Smooth muscle cell (in vitro differentiated cells): Measurements from ENCODE around the gene MT1X. TPM values are rescaled to one million over a fixed set of nuclear protein-coding genes. Genes with fewer than 3 reads are reported as not detected.

Experiments
- DNase-seq: peaks from one replicate; lab custom pipeline; 2025; ENCODE audit not compliant: unreplicated experiment; lab: John Stamatoyannopoulos, UW
- H2AFZ ChIP-seq: fragments of 200-600 bp; sonication (generic); 2 replicates; pipeline ENCODE4 v1.6.0; 2016; ENCODE audit warnings: antibody characterized with exemption, low read depth, mild to moderate bottlenecking
- H3F3A ChIP-seq: fragments of 200-600 bp; sonication (generic); 2 replicates; pipeline ENCODE4 v1.6.0; 2017; ENCODE audit warnings: antibody characterized with exemption, low read depth
- H3K27ac ChIP-seq: fragments of 200-600 bp; sonication (generic); 2 replicates; pipeline ENCODE4 v1.5.1; 2016; ENCODE audit warnings: low read depth, mild to moderate bottlenecking
- H3K27me3 ChIP-seq: fragments of 200-600 bp; sonication (generic); 2 replicates; pipeline ENCODE4 v1.6.1; 2016; ENCODE audit warnings: low read depth, mild to moderate bottlenecking
- H3K36me3 ChIP-seq: fragments of 200-600 bp; sonication (generic); 2 replicates; pipeline ENCODE4 v1.5.1; 2016; ENCODE audit warnings: low read depth
- H3K4me1 ChIP-seq: fragments of 200-600 bp; sonication (generic); 2 replicates; pipeline ENCODE4 v1.5.1; 2016; ENCODE audit warnings: low read depth
- H3K4me2 ChIP-seq: fragments of 200-600 bp; sonication (generic); 2 replicates; pipeline ENCODE4 v1.6.0; 2016; ENCODE audit warnings: mild to moderate bottlenecking
- H3K4me3 ChIP-seq: fragments of 200-600 bp; sonication (generic); 2 replicates; pipeline ENCODE4 v1.5.1; 2016; ENCODE audit warnings: mild to moderate bottlenecking
- H3K79me2 ChIP-seq: fragments of 200-600 bp; sonication (generic); 2 replicates; pipeline ENCODE4 v1.6.0; 2016; ENCODE audit warnings: low read depth, mild to moderate bottlenecking
- H3K9ac ChIP-seq: fragments of 200-600 bp; sonication (generic); 2 replicates; pipeline ENCODE4 v1.6.0; 2016; ENCODE audit warnings: low read depth
- H3K9me3 ChIP-seq: fragments of 200-600 bp; sonication (generic); replicated peaks from 2 replicates; pipeline ENCODE4 v1.5.1; 2016; ENCODE audit warnings: low read depth
- H4K20me1 ChIP-seq: fragments of 200-600 bp; sonication (generic); 2 replicates; pipeline ENCODE4 v1.6.0; 2016; ENCODE audit warnings: low read depth
- WGBS: methylation state at CpG from one replicate; pipeline ENCODE4 v1.1.7; 2016; ENCODE audit warnings: low lambda C conversion rate; 5-methylcytosine and 5-hydroxymethylcytosine counted together
- polyA plus RNA-seq: library from polyadenylated mRNA; unstranded; fragments of >200 nt; fragmentation: Nextera tagmentation; extraction: Ambion mirVana; gene quantifications from 2 replicates; pipeline ENCODE4 v1.2.1, GENCODE V29; 2016
- total RNA-seq: library from RNA; depleted of rRNA; stranded (reverse); fragments of >200 nt; gene quantifications from 2 replicates; pipeline ENCODE4 v1.2.3, GENCODE V29; 2014
- TF ChIP-seq, protein P1 (sequence below): fragments of 200-600 bp; sonication (generic); IDR thresholded peaks from 2 replicates; pipeline ENCODE4 v1.5.1; 2017; ENCODE audit warnings: borderline replicate concordance, mild to moderate bottlenecking, antibody characterized with exemption; ENCODE audit not compliant: insufficient read depth, poor library complexity, severe bottlenecking

The MT1X gene
- total and polyA plus RNA-seq, 2 experiments from 2014 or later: 0.76 to 11.7 TPM

- H2AFZ ChIP-seq: no peak within 1 kb of the TSS
Measured at GRCh38 chr16:56667581-56668571, 14.4 kb upstream of the MT1X start, which contains the start of gene MT1G. Gene MT1G (minus strand): TSS chr16:56668065. CDS start chr16:56667993, 72 bp downstream.

DNA sequence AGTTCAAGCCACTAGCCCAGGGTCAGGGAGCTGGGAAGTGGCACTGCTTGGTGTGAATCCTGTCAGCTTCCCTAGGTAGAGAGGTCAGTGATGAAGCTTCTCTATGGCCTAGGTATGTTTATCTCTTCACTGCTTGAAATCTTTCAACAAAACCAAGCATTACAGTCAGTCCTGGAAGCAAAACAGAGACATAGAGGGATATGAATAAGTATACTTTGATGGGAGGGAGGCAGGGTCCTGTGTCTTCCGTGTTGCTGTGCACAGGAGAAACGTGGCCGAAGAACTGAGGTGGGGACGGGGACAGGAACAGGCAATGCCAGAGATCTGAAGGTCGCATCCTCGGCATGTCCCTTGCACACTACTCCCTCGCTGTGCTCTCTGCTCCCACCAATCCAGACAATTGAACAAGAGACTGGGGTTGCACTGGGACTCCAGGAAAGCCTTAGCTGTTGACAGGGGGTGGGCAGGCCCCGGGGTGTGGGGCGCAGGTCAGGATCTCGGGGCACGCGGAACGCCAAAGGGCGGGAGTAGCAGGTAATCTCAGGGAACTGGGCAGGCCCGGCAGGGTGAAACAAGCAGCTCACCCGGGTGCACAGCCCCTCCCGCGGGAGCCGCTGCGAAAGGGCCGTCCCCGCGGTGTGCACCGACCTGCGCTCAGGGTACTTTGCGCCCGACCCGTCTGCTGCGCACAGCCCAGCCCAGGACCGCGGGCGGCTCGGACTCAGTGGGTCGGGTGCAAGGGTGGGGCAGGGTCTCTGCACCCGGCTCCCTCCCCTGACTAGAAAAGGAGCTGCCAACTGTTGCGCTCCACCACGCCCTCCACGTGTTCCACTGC, 13.0 kb upstream of the MT1X start, which contains the start of gene MT1H:
Gene MT1H, plus strand, starts transcription at position 810 of the 835 bp plus-strand sequence. CDS start 71 bp downstream, outside the sequence.
- H3K4me3 ChIP-seq: no peak within 1 kb of the TSS

More at GRCh38 chr16:56667581-56668571, 14.4 kb upstream of the MT1X start, which contains the start of gene MT1G:
- Histone ChIP-seq H3K4me1 (no peaks in the 10 kb centered on the region), H3F3A (no peaks in the 10 kb centered on the region), H3K27ac (no peak within 1 kb of the TSS), H3K4me3 (no peak within 1 kb of the TSS), H4K20me1 (no peaks in the 10 kb centered on the region), H3K9me3 (no peaks in the 10 kb centered on the region), H3K36me3 (no peaks in the 10 kb centered on the region), H3K79me2 (no peaks in the 10 kb centered on the region), H3K27me3 (peaks cover 100% of the 10 kb centered on the region), H3K4me2 (no peak within 1 kb of the TSS), H3K9ac (no peak within 1 kb of the TSS)
- no peak for DNase-seq
- 20% methylated on average over 30 of the region's 46 CpGs for WGBS
- TF ChIP-seq, protein P1, sequence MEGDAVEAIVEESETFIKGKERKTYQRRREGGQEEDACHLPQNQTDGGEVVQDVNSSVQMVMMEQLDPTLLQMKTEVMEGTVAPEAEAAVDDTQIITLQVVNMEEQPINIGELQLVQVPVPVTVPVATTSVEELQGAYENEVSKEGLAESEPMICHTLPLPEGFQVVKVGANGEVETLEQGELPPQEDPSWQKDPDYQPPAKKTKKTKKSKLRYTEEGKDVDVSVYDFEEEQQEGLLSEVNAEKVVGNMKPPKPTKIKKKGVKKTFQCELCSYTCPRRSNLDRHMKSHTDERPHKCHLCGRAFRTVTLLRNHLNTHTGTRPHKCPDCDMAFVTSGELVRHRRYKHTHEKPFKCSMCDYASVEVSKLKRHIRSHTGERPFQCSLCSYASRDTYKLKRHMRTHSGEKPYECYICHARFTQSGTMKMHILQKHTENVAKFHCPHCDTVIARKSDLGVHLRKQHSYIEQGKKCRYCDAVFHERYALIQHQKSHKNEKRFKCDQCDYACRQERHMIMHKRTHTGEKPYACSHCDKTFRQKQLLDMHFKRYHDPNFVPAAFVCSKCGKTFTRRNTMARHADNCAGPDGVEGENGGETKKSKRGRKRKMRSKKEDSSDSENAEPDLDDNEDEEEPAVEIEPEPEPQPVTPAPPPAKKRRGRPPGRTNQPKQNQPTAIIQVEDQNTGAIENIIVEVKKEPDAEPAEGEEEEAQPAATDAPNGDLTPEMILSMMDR: no peak

DNA sequence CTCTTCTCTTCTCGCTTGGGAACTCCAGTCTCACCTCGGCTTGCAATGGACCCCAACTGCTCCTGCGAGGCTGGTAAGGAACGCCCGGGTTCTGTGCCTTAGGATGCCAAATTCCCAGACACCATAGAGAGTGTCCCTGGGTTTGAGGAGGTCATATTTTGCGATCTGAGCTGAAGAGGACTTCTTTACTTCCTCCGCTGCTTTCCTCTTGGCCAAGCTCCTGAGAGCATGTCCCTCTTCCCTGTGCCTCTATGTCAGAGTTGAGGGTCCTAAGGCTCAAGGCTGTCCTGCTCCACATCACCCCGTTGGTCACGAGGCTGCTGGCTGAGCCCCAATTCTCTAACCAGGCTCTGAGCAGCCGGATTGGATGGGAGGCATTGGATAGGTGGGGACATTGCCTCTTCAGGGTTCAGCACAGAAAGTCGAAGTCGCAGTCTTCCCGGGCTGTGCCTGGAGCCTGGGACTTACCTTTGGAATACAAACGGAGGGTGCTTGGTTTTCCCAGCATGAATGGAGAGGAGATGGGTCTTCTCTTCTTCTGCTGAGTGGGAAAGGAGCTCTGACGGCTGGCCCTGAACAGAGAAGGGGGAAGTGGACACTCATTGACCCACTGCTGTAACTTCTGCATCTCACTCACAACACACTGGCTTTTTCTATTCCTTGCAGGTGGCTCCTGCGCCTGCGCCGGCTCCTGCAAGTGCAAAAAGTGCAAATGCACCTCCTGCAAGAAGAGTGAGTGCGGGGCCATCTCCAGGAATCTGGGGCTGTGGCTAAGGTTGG, 12.2 kb upstream of the MT1X start:
- peaks cover 100% of the 10 kb centered on the region for H3K27me3 ChIP-seq
- H3K36me3 ChIP-seq: no peaks in the 10 kb centered on the region
- H3K27ac ChIP-seq: no peak overlapping the region
- H3F3A ChIP-seq: no peaks in the 10 kb centered on the region
- no peaks in the 10 kb centered on the region for H4K20me1 ChIP-seq
- H3K9ac ChIP-seq: no peak overlapping the region
- no peaks in the 10 kb centered on the region for H3K79me2 ChIP-seq
- no peaks in the 10 kb centered on the region for H3K4me1 ChIP-seq
- no peak overlapping the region for H2AFZ ChIP-seq
- H3K9me3 ChIP-seq: no peaks in the 10 kb centered on the region
- no peak overlapping the region for H3K4me3 ChIP-seq
- whole genome bisulfite sequencing: 43% methylated on average over 19 of the region's 19 CpGs
- no peak overlapping the region for H3K4me2 ChIP-seq
- TF ChIP-seq, protein P1: no peak
- no peak for DNase-seq

More for the DNA sequence above, 13.0 kb upstream of the MT1X start, which contains the start of gene MT1H:
- no peak for DNase-seq
- peaks cover 100% of the 10 kb centered on the region for H3K27me3 ChIP-seq
- no peaks in the 10 kb centered on the region for H4K20me1 ChIP-seq
- H3K79me2 ChIP-seq: no peaks in the 10 kb centered on the region
- H3K9me3 ChIP-seq: no peaks in the 10 kb centered on the region
- no peak within 1 kb of the TSS for H3K9ac ChIP-seq
- no peaks in the 10 kb centered on the region for H3K36me3 ChIP-seq
- 36% methylated on average over 16 of the region's 38 CpGs for WGBS
- no peaks in the 10 kb centered on the region for H3F3A ChIP-seq
- H3K4me2 ChIP-seq: no peak within 1 kb of the TSS
- TF ChIP-seq, protein P1: no peak
- no peak within 1 kb of the TSS for H2AFZ ChIP-seq
- H3K4me1 ChIP-seq: no peaks in the 10 kb centered on the region
- no peak within 1 kb of the TSS for H3K27ac ChIP-seq
